ENCODE measurements around the gene L3MBTL4.
"Not testable (repeated sequence)": the region's sequence is repeated elsewhere in the genome, so short reads cannot be mapped to it uniquely, and the experiment has no call there.

L3MBTL4 gene

GRCh38 chr18:6185782-6186181 lies 228.9 kb downstream of the L3MBTL4 start:
- not testable (repeated sequence) for DNase-seq (ENCODE audit: low spot score)

- DNase-seq (ENCODE audit: low spot score): no peak
Observed at GRCh38 chr18:6174983-6175745, 239.5 kb downstream of the L3MBTL4 start.

GRCh38 chr18:6170604-6171003 lies 244.1 kb downstream of the L3MBTL4 start:
- DNase-seq (ENCODE audit: low spot score): no peak

GRCh38 chr18:6161549-6161948 lies 253.2 kb downstream of the L3MBTL4 start:
- DNase-seq (ENCODE audit: low spot score): no peak

- no peak for DNase-seq (ENCODE audit: low spot score)
Observed at GRCh38 chr18:6159426-6159825, 255.3 kb downstream of the L3MBTL4 start.

- no peak for DNase-seq (ENCODE audit: low spot score)
Observed at GRCh38 chr18:6158958-6159357, 255.8 kb downstream of the L3MBTL4 start.

GRCh38 chr18:6156446-6156845 lies 258.3 kb downstream of the L3MBTL4 start:
- DNase-seq (ENCODE audit: low spot score): no peak

GRCh38 chr18:6155707-6156106 lies 259.0 kb downstream of the L3MBTL4 start:
- DNase-seq (ENCODE audit: low spot score): no peak

- no peak for DNase-seq (ENCODE audit: low spot score)
Observed at GRCh38 chr18:6150430-6150829, 264.3 kb downstream of the L3MBTL4 start.

- DNase-seq (ENCODE audit: low spot score): no peak
Observed at GRCh38 chr18:6146307-6146661, 268.4 kb downstream of the L3MBTL4 start.

GRCh38 chr18:6145645-6146306 lies 268.9 kb downstream of the L3MBTL4 start:
- DNase-seq (ENCODE audit: low spot score): no peak

- DNase-seq (ENCODE audit: low spot score): no peak
Observed at GRCh38 chr18:6139007-6139406, 275.7 kb downstream of the L3MBTL4 start.

- not testable (repeated sequence) for DNase-seq (ENCODE audit: low spot score)
Observed at GRCh38 chr18:6135901-6136300, 278.8 kb downstream of the L3MBTL4 start.

- DNase-seq (ENCODE audit: low spot score): not testable (repeated sequence)
Observed at GRCh38 chr18:6135029-6135428, 279.7 kb downstream of the L3MBTL4 start.

GRCh38 chr18:6132751-6133368 lies 281.9 kb downstream of the L3MBTL4 start:
- no peak for DNase-seq (ENCODE audit: low spot score)

GRCh38 chr18:6120820-6121279 lies 293.9 kb downstream of the L3MBTL4 start:
- no peak for DNase-seq (ENCODE audit: low spot score)

GRCh38 chr18:6119761-6120160 lies 294.9 kb downstream of the L3MBTL4 start:
- no peak for DNase-seq (ENCODE audit: low spot score)

GRCh38 chr18:6118080-6118479 lies 296.6 kb downstream of the L3MBTL4 start:
- DNase-seq (ENCODE audit: low spot score): no peak

GRCh38 chr18:6115710-6116109 lies 299.0 kb downstream of the L3MBTL4 start:
- no peak for DNase-seq (ENCODE audit: low spot score)

GRCh38 chr18:6113650-6114049 lies 301.1 kb downstream of the L3MBTL4 start:
- DNase-seq (ENCODE audit: low spot score): no peak

GRCh38 chr18:6111726-6112125 lies 303.0 kb downstream of the L3MBTL4 start:
- DNase-seq (ENCODE audit: low spot score): no peak

GRCh38 chr18:6109743-6110142 lies 305.0 kb downstream of the L3MBTL4 start:
- no peak for DNase-seq (ENCODE audit: low spot score)

GRCh38 chr18:6107794-6108193 lies 306.9 kb downstream of the L3MBTL4 start:
- no peak for DNase-seq (ENCODE audit: low spot score)
